GM18511 (cell line): ENCODE results near the gene SAP25.
"Not testable (repeated sequence)": the region's sequence is repeated elsewhere in the genome, so short reads cannot be mapped to it uniquely, and the experiment has no call there.

Experiments used
- ATAC-seq: cut with Tn5 transposase; IDR thresholded peaks from one replicate; pipeline ENCODE4 v1.9.1; 2021; ENCODE audit warnings: mild to moderate bottlenecking, moderate library complexity; ENCODE audit not compliant: unreplicated experiment

SAP25 gene

GRCh38 chr7:100563100-100563564 is 10.6 kb downstream of the SAP25 start:
- ATAC-seq = no peak

GRCh38 chr7:100562195-100563099 is 11.3 kb downstream of the SAP25 start:
- ATAC-seq = no peak

- no peak for ATAC-seq
Observed at GRCh38 chr7:100561491-100562194, 12.1 kb downstream of the SAP25 start.

- no peak for ATAC-seq
Observed at GRCh38 chr7:100559127-100559526, 14.6 kb downstream of the SAP25 start.

- no peak for ATAC-seq
Observed at GRCh38 chr7:100556541-100556940, 17.2 kb downstream of the SAP25 start.

- ATAC-seq = no peak
Observed at GRCh38 chr7:100555701-100556100, 18.0 kb downstream of the SAP25 start.

GRCh38 chr7:100553032-100553431 is 20.7 kb downstream of the SAP25 start:
- no peak for ATAC-seq

GRCh38 chr7:100552532-100552931 is 21.2 kb downstream of the SAP25 start:
- no peak for ATAC-seq

GRCh38 chr7:100548446-100548845 is 25.3 kb downstream of the SAP25 start:
- not testable (repeated sequence) for ATAC-seq

GRCh38 chr7:100547872-100548271 is 25.8 kb downstream of the SAP25 start:
- ATAC-seq = no peak

GRCh38 chr7:100546926-100547800 is 26.5 kb downstream of the SAP25 start:
- no peak for ATAC-seq

GRCh38 chr7:100546129-100546925 is 27.4 kb downstream of the SAP25 start:
- ATAC-seq = peak; percentile 50

- ATAC-seq = peak; percentile 66
Observed at GRCh38 chr7:100545360-100546128, 28.2 kb downstream of the SAP25 start.

- no peak for ATAC-seq
Observed at GRCh38 chr7:100544967-100545359, 28.7 kb downstream of the SAP25 start.

- ATAC-seq = no peak
Observed at GRCh38 chr7:100544386-100544785, 29.3 kb downstream of the SAP25 start.

GRCh38 chr7:100543586-100543985 is 30.1 kb downstream of the SAP25 start:
- no peak for ATAC-seq

GRCh38 chr7:100541309-100541708 is 32.4 kb downstream of the SAP25 start:
- not testable (repeated sequence) for ATAC-seq

GRCh38 chr7:100540073-100540723 is 33.5 kb downstream of the SAP25 start:
- ATAC-seq = no peak

- ATAC-seq = no peak
Observed at GRCh38 chr7:100539436-100540006, 34.2 kb downstream of the SAP25 start.
